Fibroblast of skin of right quadriceps (primary cell): ENCODE results near the gene SMARCAD1.
"Not testable (repeated sequence)": the region's sequence is repeated elsewhere in the genome, so short reads cannot be mapped to it uniquely, and the experiment has no call there.

Source experiments
- DNase-seq: peaks from one replicate; pipeline ENCODE4 v3.0.0-alpha.2; 2013

Gene SMARCAD1

GRCh38 chr4:94295473-94295872, 87.8 kb downstream of the SMARCAD1 start:
- DNase-seq, result not testable (repeated sequence)

- no peak for DNase-seq
Measured at GRCh38 chr4:94298725-94299252, 91.1 kb downstream of the SMARCAD1 start.

- DNase-seq, result peak; percentile 17
Measured at GRCh38 chr4:94302191-94302590, 94.5 kb downstream of the SMARCAD1 start.

- DNase-seq, result peak; percentile 21
Measured at GRCh38 chr4:94304365-94304971, 96.8 kb downstream of the SMARCAD1 start.

DNA sequence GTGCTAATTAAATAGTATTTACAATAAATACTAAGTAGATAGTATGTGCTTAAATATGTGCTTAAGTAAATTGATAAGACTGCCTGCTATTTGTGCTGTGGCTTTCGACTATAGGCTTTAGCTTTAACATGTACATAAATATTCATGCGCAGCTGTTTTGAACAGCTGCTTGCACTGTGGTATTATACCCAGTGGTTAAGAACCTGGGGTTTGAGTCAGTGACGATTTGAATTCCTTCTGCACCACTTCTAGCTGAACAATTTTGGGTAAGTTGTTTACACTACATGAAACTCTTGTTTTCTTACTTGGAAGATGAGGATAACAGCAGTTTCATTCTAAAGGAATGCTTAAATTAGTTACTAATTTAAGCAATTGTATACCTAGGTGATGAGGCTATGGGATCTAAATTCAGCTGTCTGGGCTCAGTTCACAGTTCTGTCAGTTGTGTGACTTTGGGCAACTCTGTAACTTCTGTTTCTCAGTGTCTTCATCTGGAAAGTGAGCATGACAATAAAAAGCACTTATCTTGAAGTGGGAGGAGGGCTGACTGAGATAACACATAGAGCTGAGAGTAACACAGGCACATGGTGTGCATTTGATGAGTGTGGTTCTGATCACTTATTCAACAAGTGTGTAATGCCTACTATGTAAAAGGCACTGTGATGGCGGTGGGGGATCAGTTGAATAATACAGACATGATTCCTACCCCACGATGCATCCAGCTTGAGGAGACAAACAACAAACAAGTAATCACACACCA, 98.0 kb downstream of the SMARCAD1 start:
- no peak for DNase-seq

GRCh38 chr4:94306713-94307112, 99.0 kb downstream of the SMARCAD1 start:
- DNase-seq, result no peak

GRCh38 chr4:94307231-94307871, 99.7 kb downstream of the SMARCAD1 start:
- no peak for DNase-seq

GRCh38 chr4:94319927-94320326, 112.3 kb downstream of the SMARCAD1 start:
- DNase-seq, result not testable (repeated sequence)

- DNase-seq, result no peak
Measured at GRCh38 chr4:94325835-94326234, 118.2 kb downstream of the SMARCAD1 start.

DNA sequence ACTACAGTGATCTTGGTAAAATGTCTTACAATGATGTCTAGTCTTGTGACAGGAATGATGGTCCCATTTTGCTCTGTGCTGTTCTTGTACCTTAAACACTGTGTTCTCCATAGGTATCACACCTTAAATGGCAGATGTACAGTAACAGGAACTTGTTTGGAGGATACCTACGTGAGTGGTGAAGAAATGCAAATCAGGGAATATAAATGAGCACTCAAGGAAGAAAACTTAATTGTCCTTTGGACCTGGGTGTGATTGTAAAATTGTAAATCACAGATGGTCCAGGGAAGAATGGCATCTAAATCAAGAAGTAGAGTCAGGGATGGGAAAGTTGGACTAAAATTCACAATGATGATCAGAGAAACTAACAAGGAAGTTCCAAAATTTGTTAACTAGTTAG, 122.3 kb downstream of the SMARCAD1 start:
- DNase-seq, result no peak

DNA sequence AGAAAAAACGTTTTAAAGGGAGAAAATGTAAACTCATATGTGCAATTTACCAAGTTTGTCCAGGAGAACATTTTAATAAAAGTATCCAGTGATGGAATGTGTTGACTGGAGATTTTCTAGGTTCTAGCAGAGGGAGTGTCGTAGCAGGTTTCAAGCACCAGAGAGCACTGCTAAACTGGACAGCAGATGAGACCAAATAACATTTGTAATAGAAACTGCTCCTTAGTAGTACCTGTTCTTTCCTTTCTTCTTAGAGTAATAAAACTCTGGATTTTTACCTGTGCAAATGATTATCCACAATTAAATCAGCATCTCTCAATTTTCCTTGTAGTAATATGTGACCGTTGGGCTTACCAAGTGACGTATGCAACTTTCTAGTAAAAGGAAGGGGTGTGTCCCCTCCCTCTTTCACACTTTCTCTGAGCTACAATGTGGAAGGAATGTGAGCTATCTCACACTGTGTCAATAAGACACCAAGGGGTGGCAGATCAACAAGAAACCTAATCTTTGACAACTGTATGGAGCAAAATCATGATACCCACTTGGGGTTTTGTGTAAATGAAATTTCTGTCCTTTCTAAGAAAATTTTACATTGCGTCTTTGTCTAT, 125.4 kb downstream of the SMARCAD1 start:
- DNase-seq, result no peak

- DNase-seq, result no peak
Measured at GRCh38 chr4:94333866-94334265, 126.2 kb downstream of the SMARCAD1 start.

DNA sequence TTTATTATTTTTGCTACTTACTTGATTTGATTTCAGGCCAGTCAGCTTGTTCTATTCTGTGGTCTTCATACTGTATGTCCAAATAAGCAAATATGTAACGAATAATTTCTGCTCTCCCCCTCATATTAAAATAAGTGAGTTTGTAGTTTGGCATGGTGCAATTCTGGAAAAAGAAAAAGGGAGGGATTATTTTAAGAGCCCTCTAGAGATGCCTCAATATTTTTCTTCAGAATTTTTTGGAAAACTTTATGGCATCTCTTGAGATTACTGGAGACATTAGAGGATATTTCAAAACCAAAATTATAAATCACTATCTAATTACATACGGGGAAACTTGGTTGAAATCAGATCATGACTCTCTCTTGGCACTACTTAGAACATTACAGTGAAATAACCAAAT, 126.8 kb downstream of the SMARCAD1 start:
- peak; percentile 44 for DNase-seq

DNA sequence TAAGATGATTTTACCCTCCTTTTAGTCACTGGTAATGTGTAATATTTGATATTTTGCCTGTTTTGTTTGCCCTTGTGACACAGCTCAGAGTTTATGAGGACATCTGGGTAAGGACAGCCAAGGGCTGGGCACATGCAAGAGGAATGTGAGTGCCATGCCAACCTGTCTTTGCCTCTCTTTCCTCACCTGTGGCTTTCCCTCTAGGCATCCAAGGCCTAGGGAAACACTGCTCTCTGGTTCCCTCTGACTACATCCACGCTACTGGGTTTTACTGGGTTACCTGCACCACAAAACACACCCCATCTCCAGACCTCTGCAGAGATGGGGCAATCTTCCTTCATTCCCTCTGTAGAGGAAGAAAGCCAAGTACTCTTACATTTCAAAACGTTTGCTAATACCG, 127.3 kb downstream of the SMARCAD1 start:
- no peak for DNase-seq

DNA sequence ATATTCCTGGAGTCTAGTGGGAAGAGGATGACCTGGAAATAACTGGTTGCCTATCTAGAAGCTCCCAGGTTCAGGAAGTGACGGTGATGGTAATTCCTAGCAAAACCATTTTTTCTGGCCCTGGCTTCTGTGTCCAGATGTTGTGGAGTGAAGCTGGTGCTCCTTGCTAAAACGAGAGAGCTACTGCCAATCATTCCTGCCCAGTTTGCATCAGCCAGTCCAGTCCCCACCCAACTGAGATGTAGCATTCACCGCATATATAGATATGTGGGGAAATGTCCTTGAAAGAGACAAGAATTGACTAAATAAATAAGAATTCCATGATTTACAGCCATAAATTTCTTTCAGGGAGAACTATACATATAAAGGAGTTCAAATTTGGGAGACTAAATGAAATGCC, 128.6 kb downstream of the SMARCAD1 start:
- no peak for DNase-seq

DNA sequence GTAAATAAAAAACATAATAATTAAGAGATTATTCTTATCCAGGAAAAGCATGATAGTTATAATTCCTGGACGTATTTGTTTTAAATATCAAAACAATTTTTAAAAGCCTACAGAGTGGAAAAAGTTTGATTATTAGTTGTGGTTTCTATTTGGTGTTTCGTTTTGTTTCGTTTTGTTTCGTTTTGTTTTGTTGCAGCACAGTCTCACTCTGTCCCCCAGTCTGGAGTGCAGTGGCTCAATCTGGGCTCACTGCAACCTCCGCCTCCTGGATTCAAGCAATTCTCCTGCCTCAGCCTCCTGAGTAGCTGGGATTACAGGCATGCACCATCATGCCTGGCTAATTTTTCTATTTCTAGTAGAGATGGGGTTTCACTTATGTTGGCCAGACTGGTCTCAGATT, 129.1 kb downstream of the SMARCAD1 start:
- DNase-seq, result not testable (repeated sequence)

- DNase-seq, result no peak
Measured at GRCh38 chr4:94338681-94339351, 131.2 kb downstream of the SMARCAD1 start.

- no peak for DNase-seq
Measured at GRCh38 chr4:94339779-94340178, 132.1 kb downstream of the SMARCAD1 start.
